Spleen (tissue), 7 donors: ENCODE data around the gene BLTP2.
"Not testable (repeated sequence)": the region's sequence is repeated elsewhere in the genome, so short reads cannot be mapped to it uniquely, and the experiment has no call there.

Source experiments
- CTCF ChIP-seq, 11 experiments: fragments of 200-600 bp in 7 of 11; fragments of 450-650 bp in 4 of 11; sonication (generic) in 4 of 11; IDR thresholded peaks in 8 of 11; conservative IDR thresholded peaks in 3 of 11; 1 replicate in 7 of 11; 2 replicates in 4 of 11; pipeline versions ENCODE4 v1.4.0 to v1.8.0; 2016 to 2021; ENCODE audit warnings: antibody characterized with exemption in 11 of 11, inconsistent platforms in 4 of 11, mild to moderate bottlenecking in 1 of 11
- POLR2A ChIP-seq, 3 donors: fragments of 450-650 bp; IDR thresholded peaks; one replicate each; pipeline ENCODE4 v1.5.1; 2017; ENCODE audit warnings: antibody characterized with exemption in 3 of 3, mild to moderate bottlenecking in 1 of 3
- POLR2AphosphoS5 ChIP-seq, 3 donors: sonication (generic); formaldehyde crosslinking; IDR thresholded peaks; one replicate each; pipeline ENCODE4 v1.5.1; 2017; ENCODE audit warnings: antibody characterized with exemption in 3 of 3
- donor health status: DM: no; HTN: no; CAD: no; lungs with moderate emphysema.
- donor health status: DM: no; HTN: no; CAD: no.
- donor health status: DM: no; HTN: no; CAD: no.

DNA sequence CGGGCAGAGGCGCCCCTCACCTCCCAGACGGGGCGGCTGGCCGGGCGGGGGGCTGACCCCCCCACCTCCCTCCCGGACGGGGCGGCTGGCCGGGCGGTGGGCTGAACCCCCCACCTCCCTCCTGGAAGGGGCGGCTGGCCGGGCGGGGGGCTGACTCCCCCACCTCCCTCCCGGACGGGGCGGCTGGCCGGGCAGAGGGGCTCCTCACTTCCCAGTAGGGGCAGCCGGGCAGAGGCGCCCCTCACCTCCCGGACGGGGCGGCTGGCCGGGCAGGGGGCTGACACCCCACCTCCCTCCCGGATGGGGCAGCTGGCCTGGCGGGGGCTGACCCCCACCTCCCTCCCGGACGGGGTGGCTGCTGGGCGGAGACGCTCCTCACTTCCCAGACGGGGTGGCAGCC, 40.9 kb downstream of the BLTP2 start:
- TF ChIP-seq CTCF (IDR thresholded peaks at IDR 0.05 in 8 of 11, conservative IDR thresholded peaks at IDR 0.05 in 3 of 11); POLR2AphosphoS5 (IDR thresholded peaks at IDR 0.05); POLR2A (IDR thresholded peaks at IDR 0.05): not testable (repeated sequence)
